Measurements from ENCODE around the gene EYA2.
"Not testable (repeated sequence)": the region's sequence is repeated elsewhere in the genome, so short reads cannot be mapped to it uniquely, and the experiment has no call there.

The EYA2 gene

GRCh38 chr20:47191074-47191673, 296.5 kb downstream of the EYA2 start:
- DNase-seq = no peak

GRCh38 chr20:47191956-47192355, 297.3 kb downstream of the EYA2 start:
- DNase-seq = no peak

GRCh38 chr20:47195573-47195972, 300.9 kb downstream of the EYA2 start:
- no peak for DNase-seq

- no peak for DNase-seq
Observed at GRCh38 chr20:47196091-47197081, 301.7 kb downstream of the EYA2 start.

GRCh38 chr20:47198254-47198671, 303.6 kb downstream of the EYA2 start:
- DNase-seq = no peak

GRCh38 chr20:47198996-47199552, 304.4 kb downstream of the EYA2 start:
- no peak for DNase-seq

- no peak for DNase-seq
Observed at GRCh38 chr20:47201074-47201730, 306.6 kb downstream of the EYA2 start.

- no peak for DNase-seq
Observed at GRCh38 chr20:47202733-47203667, 308.4 kb downstream of the EYA2 start.

GRCh38 chr20:47204008-47204849, 309.6 kb downstream of the EYA2 start:
- DNase-seq = no peak

- not testable (repeated sequence) for DNase-seq
Observed at GRCh38 chr20:47204850-47205122, 310.1 kb downstream of the EYA2 start.

- no peak for DNase-seq
Observed at GRCh38 chr20:47205577-47206123, 311.0 kb downstream of the EYA2 start.

- DNase-seq = not testable (repeated sequence)
Observed at GRCh38 chr20:47206552-47206951, 311.9 kb downstream of the EYA2 start.

- DNase-seq = no peak
Observed at GRCh38 chr20:47206962-47207641, 312.5 kb downstream of the EYA2 start.

- DNase-seq = no peak
Observed at GRCh38 chr20:47208534-47209174, 314.0 kb downstream of the EYA2 start.

GRCh38 chr20:47209982-47210381, 315.3 kb downstream of the EYA2 start:
- no peak for DNase-seq

- no peak for DNase-seq
Observed at GRCh38 chr20:47210470-47210869, 315.8 kb downstream of the EYA2 start.

- no peak for DNase-seq
Observed at GRCh38 chr20:47211036-47211435, 316.4 kb downstream of the EYA2 start.

GRCh38 chr20:47212606-47213207, 318.1 kb downstream of the EYA2 start:
- no peak for DNase-seq

GRCh38 chr20:47213966-47214365, 319.3 kb downstream of the EYA2 start:
- DNase-seq = no peak
